ENCODE results near the gene STK32C. TPM values are rescaled to one million over a fixed set of nuclear protein-coding genes. Genes with fewer than 3 reads are reported as not detected.

Gene STK32C
- total and polyA plus RNA-seq, 2 donors (not counting 1 experiment from before 2014, with no cell fraction given), result 9.9 to 16.8 TPM

DNA sequence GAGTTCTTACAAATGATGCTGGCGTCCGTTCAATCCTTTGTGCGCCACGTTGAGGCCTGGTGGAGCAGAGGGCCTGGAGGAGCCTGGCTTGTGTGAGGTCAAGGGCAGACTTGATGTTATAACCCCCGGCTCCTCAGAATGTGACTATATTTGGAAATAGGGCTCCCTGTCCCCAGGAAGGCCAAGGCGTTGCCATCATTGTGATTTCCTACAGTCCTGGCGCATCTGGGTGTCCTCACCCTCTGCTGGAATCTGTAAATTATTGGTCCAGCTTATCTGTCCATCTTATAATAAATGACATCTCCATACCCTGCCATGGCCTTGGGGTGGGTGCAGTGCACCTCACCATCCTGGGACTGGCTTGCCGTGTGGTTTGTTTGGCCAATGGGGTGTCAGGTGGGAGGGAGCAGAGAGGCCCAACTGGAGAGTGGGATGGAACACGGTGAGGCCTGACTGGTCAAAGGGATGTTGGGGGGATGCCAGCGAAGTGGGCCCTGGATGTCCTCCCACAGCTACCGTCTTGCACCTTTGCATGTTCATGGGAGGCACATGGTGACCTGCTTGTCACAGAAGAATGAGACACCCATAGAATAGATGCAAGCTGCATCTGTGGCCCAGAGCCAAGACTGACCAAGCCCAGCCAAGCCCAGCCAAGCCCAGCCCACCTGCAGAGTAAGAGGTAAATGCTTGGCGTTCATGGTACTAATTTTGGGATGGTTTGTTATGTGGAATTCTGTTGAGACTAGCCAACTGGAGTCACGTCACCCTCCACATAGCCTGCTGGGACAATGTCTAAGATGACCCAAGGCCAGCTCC is 13.1 kb upstream of the STK32C start:
- no peak for TF ChIP-seq EZH2 (IDR thresholded peaks at IDR 0.05; ENCODE audit: borderline replicate concordance, insufficient read depth, low read depth, low read length, poor library complexity, severe bottlenecking)
- TF ChIP-seq, protein P1, sequence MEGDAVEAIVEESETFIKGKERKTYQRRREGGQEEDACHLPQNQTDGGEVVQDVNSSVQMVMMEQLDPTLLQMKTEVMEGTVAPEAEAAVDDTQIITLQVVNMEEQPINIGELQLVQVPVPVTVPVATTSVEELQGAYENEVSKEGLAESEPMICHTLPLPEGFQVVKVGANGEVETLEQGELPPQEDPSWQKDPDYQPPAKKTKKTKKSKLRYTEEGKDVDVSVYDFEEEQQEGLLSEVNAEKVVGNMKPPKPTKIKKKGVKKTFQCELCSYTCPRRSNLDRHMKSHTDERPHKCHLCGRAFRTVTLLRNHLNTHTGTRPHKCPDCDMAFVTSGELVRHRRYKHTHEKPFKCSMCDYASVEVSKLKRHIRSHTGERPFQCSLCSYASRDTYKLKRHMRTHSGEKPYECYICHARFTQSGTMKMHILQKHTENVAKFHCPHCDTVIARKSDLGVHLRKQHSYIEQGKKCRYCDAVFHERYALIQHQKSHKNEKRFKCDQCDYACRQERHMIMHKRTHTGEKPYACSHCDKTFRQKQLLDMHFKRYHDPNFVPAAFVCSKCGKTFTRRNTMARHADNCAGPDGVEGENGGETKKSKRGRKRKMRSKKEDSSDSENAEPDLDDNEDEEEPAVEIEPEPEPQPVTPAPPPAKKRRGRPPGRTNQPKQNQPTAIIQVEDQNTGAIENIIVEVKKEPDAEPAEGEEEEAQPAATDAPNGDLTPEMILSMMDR (IDR thresholded peaks at IDR 0.05), result no peak
- Histone ChIP-seq H2AFZ (ENCODE audit: insufficient read depth, low read depth, low read length, poor library complexity, severe bottlenecking) (no peak overlapping the region), H3K27me3 (replicated peaks in 1 of 4; ENCODE audit: control extremely low read depth in 1 of 4, control insufficient read depth in 3 of 4, insufficient read depth in 4 of 4, low read length in 3 of 4) (no peaks in the 10 kb centered on the region), H3K9me3 (ENCODE audit: control extremely low read depth in 1 of 3, control insufficient read depth in 2 of 3, insufficient read depth in 1 of 3, low read length in 2 of 3) (no peaks in the 10 kb centered on the region), H3K9ac (ENCODE audit: low read length) (no peak overlapping the region), H3K4me3 (ENCODE audit: control extremely low read depth in 1 of 5, extremely low read depth in 1 of 5, insufficient read depth in 1 of 5, low read depth in 2 of 5, low read length in 4 of 5) (no peak overlapping the region), H3K27ac (ENCODE audit: low read length in 2 of 2) (no peak overlapping the region), H3K36me3 (replicated peaks in 1 of 2; ENCODE audit: control extremely low read depth in 1 of 2, control insufficient read depth in 1 of 2, extremely low read depth in 1 of 2, insufficient read depth in 2 of 2, low read length in 1 of 2) (peaks cover 0 to 5% of the 10 kb centered on the region in 2 experiments), H3K4me2 (replicated peaks; ENCODE audit: low read depth, low read length, poor library complexity, severe bottlenecking) (no peak overlapping the region), H3K79me2 (ENCODE audit: control insufficient read depth, insufficient read depth, low read length) (no peaks in the 10 kb centered on the region), H3K4me1 (ENCODE audit: control insufficient read depth in 2 of 2, insufficient read depth in 2 of 2, low read length in 2 of 2) (no peaks in the 10 kb centered on the region), H4K20me1 (ENCODE audit: control insufficient read depth, insufficient read depth, low read length, poor library complexity, severe bottlenecking) (no peaks in the 10 kb centered on the region)
- WGBS (ENCODE audit: insufficient coverage), result 96% methylated on average over 12 of the region's 13 CpGs
- no peak overlapping the region for H3K4me3 Mint-ChIP-seq
- DNase-seq (no peak), ATAC-seq (ENCODE audit: low read depth) (no peak)
- intact Hi-C loops (cut with micrococcal nuclease), result no loop called here
- POLR2A ChIA-PET, result no interaction called here
- H3K27me3 Mint-ChIP-seq, result no peaks in the 10 kb centered on the region
- CTCF ChIA-PET, result interaction anchor here (1.0 kb wide), 1 partner anchor 32 kb away, joined by 3 read pairs; no protein-coding TSS in a partner anchor
- H3K9me3 Mint-ChIP-seq (ENCODE audit: insufficient read depth), result no peaks in the 10 kb centered on the region
- H3K4me1 Mint-ChIP-seq, result peaks cover 10% of the 10 kb centered on the region
- H3K27ac Mint-ChIP-seq, result no peak overlapping the region

Measured in B cell (primary cell).